BE2C (cell line): ENCODE measurements around the gene RAPGEF1.

ENCODE experiments used
- DNase-seq: peaks from one replicate; pipeline ENCODE4 v3.0.0-alpha.2; 2020
- H3K27me3 ChIP-seq: fragments of 250-450 bp; sonication (Bioruptor Pico); 2 replicates; pipeline ENCODE4 v1.5.1; 2020; ENCODE audit warnings: mild to moderate bottlenecking
- H3K36me3 ChIP-seq: fragments of 250-450 bp; sonication (Bioruptor Pico); 2 replicates; pipeline ENCODE4 v1.5.1; 2020; ENCODE audit warnings: mild to moderate bottlenecking
- H3K4me1 ChIP-seq: fragments of 250-450 bp; sonication (Bioruptor Pico); 2 replicates; pipeline ENCODE4 v1.5.1; 2020
- H3K4me3 ChIP-seq: 2 replicates; pipeline ENCODE4 v1.5.1; 2011; ENCODE audit warnings: low read depth, low read length
- H3K9me3 ChIP-seq: fragments of 250-450 bp; sonication (Bioruptor Pico); 2 replicates; pipeline ENCODE4 v1.5.1; 2020
- CTCF ChIP-seq: IDR thresholded peaks from 2 replicates; pipeline ENCODE4 v1.5.1; 2012; ENCODE audit warnings: mild to moderate bottlenecking, low read depth, low read length

RAPGEF1 gene

DNA sequence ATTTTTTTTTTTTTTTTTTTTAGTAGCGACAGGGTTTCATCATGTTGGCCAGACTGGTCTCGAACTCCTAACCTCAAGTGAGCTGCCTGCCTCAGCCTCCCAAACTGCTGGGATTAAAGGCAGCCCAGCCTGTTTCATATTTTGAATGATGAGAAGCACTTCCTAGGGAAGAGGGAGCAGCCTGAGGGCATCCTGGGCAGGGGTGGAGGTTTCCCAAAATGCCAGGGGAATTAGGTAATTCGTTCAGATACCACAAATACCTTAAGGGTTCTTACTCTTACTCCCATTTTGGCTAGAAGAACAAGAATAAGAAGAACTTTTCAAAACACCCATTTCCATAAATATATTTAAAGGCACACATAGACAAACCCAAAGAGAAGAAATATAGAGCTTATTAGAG, 29.5 kb upstream of the RAPGEF1 start:
- TF ChIP-seq CTCF: no peak
- no peaks in the 10 kb centered on the region for H3K27me3 ChIP-seq
- H3K9me3 ChIP-seq: no peaks in the 10 kb centered on the region
- no peak for DNase-seq
- H3K36me3 ChIP-seq: no peaks in the 10 kb centered on the region
- no peak overlapping the region for H3K4me3 ChIP-seq
- H3K4me1 ChIP-seq: no peaks in the 10 kb centered on the region; the same call in 1 of the 2 replicates

- Histone ChIP-seq H3K9me3 (no peaks in the 10 kb centered on the region), H3K27me3 (no peaks in the 10 kb centered on the region), H3K4me3 (no peak overlapping the region), H3K4me1 (peaks cover under 1% of the 10 kb centered on the region), H3K36me3 (no peaks in the 10 kb centered on the region)
- no peak for TF ChIP-seq CTCF
- DNase-seq: no peak
These were observed 24.7 kb upstream of the RAPGEF1 start for GRCh38 chr9:131764568-131764967.

- peak; percentile 70 for TF ChIP-seq CTCF
- peak; percentile 94 for DNase-seq
- H3K9me3 ChIP-seq: no peaks in the 10 kb centered on the region
- no peak overlapping the region for H3K4me3 ChIP-seq
- peaks cover 9% of the 10 kb centered on the region for H3K4me1 ChIP-seq
- H3K27me3 ChIP-seq: no peaks in the 10 kb centered on the region
- no peaks in the 10 kb centered on the region for H3K36me3 ChIP-seq
These were observed 22.6 kb upstream of the RAPGEF1 start for GRCh38 chr9:131762356-131762932.

DNA sequence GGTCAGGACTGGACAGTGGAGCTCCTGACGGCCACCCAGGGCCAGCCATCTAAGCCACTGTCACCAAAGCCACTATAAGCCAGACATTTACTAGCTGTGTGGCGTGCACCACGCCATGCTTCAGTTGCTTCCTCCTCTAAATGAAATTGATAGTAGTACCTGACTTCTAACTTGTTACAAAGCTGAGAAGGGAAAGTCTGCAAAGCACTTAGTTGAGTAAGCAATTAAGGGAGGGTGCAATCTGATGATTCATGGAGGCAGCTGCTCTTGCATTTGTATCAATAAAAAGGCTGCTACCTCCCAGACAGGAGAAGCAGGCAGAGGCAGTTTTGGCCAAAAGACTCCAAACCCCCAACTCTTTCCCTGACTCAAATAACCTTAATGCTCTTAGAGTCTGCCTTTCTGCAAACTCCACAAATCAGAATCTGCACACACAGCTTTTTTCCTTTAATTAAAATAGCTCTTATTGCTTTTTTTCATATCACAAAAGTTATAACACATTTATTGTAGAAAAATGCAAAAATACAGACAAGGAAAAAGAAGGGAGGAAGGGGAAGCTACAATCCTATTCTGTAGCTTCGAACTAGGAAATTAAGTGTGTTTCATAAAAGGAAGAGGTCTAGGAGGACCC, 19.3 kb upstream of the RAPGEF1 start:
- no peak for DNase-seq
- no peak for TF ChIP-seq CTCF
- peaks cover 9% of the 10 kb centered on the region for H3K4me1 ChIP-seq
- H3K9me3 ChIP-seq: no peaks in the 10 kb centered on the region
- H3K36me3 ChIP-seq: no peaks in the 10 kb centered on the region
- no peak overlapping the region for H3K4me3 ChIP-seq
- no peaks in the 10 kb centered on the region for H3K27me3 ChIP-seq

- Histone ChIP-seq H3K4me3 (no peak overlapping the region), H3K4me1 (peaks cover 9% of the 10 kb centered on the region), H3K36me3 (no peaks in the 10 kb centered on the region), H3K9me3 (no peaks in the 10 kb centered on the region), H3K27me3 (no peaks in the 10 kb centered on the region)
- no peak for TF ChIP-seq CTCF
- no peak for DNase-seq
These were observed 17.7 kb upstream of the RAPGEF1 start for GRCh38 chr9:131757549-131757948.

DNA sequence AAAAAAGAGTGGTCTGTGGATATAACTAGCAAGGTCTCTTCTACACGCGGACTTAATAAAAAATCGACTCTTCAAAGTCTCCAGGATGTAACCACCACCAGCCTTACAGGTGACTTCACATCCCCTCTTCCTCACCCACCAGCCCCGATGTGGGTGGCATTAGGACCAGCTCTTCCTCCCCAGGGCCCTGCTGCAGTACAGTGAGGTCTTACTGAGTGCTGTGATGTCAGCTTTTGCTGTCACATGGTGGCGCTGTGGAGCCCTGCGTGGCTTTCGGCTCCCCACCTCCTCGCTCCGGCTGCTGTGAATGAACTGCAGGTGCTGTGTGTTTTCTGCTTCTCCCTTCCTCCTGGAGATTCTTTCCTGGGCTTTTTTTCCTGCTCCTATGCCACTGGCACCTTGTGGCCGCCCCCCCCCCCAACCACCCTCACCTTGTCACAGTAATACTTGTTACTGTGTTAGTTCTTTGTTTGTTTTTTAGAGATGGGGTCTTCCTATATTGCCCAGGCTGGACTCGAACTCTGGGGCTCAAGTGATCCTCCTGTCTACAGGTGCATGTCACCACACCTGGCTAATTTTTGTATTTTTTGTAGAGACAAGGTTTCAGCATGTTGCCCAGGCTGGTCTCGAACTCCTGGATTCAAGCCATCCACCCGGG, 15.8 kb upstream of the RAPGEF1 start:
- no peak overlapping the region for H3K4me3 ChIP-seq
- H3K27me3 ChIP-seq: no peaks in the 10 kb centered on the region
- H3K4me1 ChIP-seq: peaks cover 9% of the 10 kb centered on the region
- peak; percentile 92 for TF ChIP-seq CTCF
- H3K36me3 ChIP-seq: no peaks in the 10 kb centered on the region
- no peaks in the 10 kb centered on the region for H3K9me3 ChIP-seq
- DNase-seq: peak; percentile 91
